ENCODE measurements around the gene TNIP2.

DNA sequence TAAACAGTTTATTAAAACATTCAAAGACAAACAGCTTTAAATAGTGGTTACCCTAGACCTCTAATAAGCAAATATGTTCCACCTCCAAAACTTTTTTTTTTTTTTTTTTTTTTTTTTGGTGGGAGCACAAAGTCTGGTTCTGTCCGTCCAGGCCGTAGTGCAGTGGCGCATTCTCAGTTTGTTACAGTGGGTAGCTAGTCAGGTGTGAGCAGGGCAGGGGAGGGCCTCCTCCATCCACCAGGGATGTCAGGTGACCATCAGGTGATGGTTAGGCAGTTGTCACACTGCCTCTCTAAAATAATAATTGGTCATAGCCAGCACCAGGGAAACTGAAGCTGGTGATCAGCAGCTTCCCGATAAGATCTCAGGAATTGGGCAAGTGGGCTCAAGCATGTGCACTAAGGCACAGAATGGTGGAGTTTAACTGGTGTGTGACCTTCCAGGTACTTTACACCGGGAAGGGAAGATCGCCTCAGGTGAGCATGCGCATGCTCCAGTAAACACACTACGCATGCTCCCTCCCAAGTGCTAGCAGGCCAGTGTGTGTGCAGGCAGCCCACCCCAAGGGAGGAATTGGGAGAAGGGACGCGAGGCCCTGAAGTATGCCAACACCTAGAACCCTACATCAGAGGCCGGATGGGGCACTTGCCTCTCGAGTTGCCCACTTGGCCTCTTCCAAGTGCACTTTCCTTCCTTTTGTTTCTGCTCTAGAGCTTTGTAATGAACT lies 27.2 kb downstream of the TNIP2 start:
- TF ChIP-seq POLR2A (IDR thresholded peaks at IDR 0.05) (no peak), CTCF (IDR thresholded peaks at IDR 0.05) (no peak)

All from uterus (tissue), 2 donors.